SIG-M5 (cell line): ENCODE results near the gene CHCHD6.

Experiments used
- DNase-seq: peaks from one replicate; lab custom pipeline; 2025; lab: John Stamatoyannopoulos, UW

Gene CHCHD6

DNA sequence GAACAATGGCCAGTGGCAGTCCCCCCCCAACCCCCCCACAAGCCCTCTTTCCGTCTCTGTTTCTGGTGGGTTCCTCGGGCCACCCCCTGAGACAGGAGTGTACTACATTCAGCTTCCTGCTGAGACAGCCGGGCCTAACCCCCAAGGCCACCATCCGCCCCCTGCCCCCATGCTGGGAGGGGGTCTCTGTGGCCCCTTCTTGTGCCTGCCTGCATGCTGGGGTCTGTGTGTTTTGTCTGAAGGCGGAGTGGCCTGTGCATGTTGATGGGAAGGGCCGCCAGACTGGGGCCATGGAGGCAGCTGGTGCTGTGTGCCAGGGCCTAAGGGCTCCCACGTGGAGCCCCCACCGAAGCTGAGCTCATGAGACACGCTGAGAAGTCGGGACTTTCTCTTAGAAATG is 305.5 kb downstream of the CHCHD6 start:
- no peak for DNase-seq
